GM12892 (cell line): ENCODE measurements around the gene HDHD5.

ENCODE experiments used
- POLR2A ChIP-seq: IDR thresholded peaks from 2 replicates; pipeline ENCODE4 v1.6.1; 2011; ENCODE audit warnings: low read depth, low read length, control low read depth
- POLR2AphosphoS5 ChIP-seq: IDR thresholded peaks from 2 replicates; pipeline ENCODE4 v1.6.1; 2011; ENCODE audit warnings: low read depth, low read length, control low read depth
- TAF1 ChIP-seq: IDR thresholded peaks from 2 replicates; pipeline ENCODE4 v1.6.1; 2011; ENCODE audit warnings: low read depth, mild to moderate bottlenecking, control low read depth, low read length, borderline replicate concordance

- TF ChIP-seq POLR2AphosphoS5 (no peak), POLR2A (no peak), TAF1 (no peak)
These were observed 38.3 kb downstream of the HDHD5 start for GRCh38 chr22:17120711-17121232.
